GM12875 (cell line): Measurements from ENCODE around the gene MYLK.

Source experiments
- H3K4me3 ChIP-seq: one replicate; pipeline ENCODE4 v1.5.1; 2011; ENCODE audit warnings: low read depth, low read length, control low read depth
- CTCF ChIP-seq: IDR thresholded peaks from 2 replicates; pipeline ENCODE4 v1.5.1; 2011; ENCODE audit warnings: low read depth, mild to moderate bottlenecking, control low read depth, inconsistent platforms, low read length, moderate library complexity, borderline replicate concordance; ENCODE audit not compliant: insufficient read depth

The MYLK gene

GRCh38 chr3:123584988-123585937, 298.9 kb downstream of the MYLK start, which contains the start of gene HACD2:
Gene HACD2, minus strand, starts transcription at chr3:123585053. Its CDS starts 26 bp downstream, at chr3:123585027.
- peak within 1 kb of the TSS; percentile 83 for H3K4me3 ChIP-seq
- TF ChIP-seq CTCF: no peak

- 0 out of 2 replicates have a peak, but pooled peaks have one; percentile 15 for TF ChIP-seq CTCF
These were observed 299.7 kb downstream of the MYLK start for GRCh38 chr3:123584284-123584987.

GRCh38 chr3:123583561-123583960, 300.6 kb downstream of the MYLK start:
- TF ChIP-seq CTCF: no peak
- H3K4me3 ChIP-seq: peak overlapping the region; percentile 83

More at GRCh38 chr3:123584284-123584987, 299.7 kb downstream of the MYLK start:
- peak overlapping the region; percentile 83 for H3K4me3 ChIP-seq

GRCh38 chr3:123582315-123582714, 301.8 kb downstream of the MYLK start:
- no peak overlapping the region for H3K4me3 ChIP-seq
- no peak for TF ChIP-seq CTCF

GRCh38 chr3:123576122-123576521, 308.0 kb downstream of the MYLK start:
- no peak overlapping the region for H3K4me3 ChIP-seq

GRCh38 chr3:123571973-123572365, 312.2 kb downstream of the MYLK start:
- no peak for TF ChIP-seq CTCF
- no peak overlapping the region for H3K4me3 ChIP-seq

More at GRCh38 chr3:123576122-123576521, 308.0 kb downstream of the MYLK start:
- TF ChIP-seq CTCF: no peak
